GM21367 (cell line): ENCODE measurements around the gene SARS1.
A peak's percentile ranks its signal among the peaks of the same experiment; 100 is the strongest.

Experiments
- ATAC-seq: cut with Tn5 transposase; IDR thresholded peaks from one replicate; pipeline ENCODE4 v1.9.1; 2021; ENCODE audit not compliant: unreplicated experiment

Gene SARS1

GRCh38 chr1:109248797-109249629 lies 35.3 kb downstream of the SARS1 start, which contains the start of gene CELSR2:
Gene CELSR2, plus strand, starts transcription at chr1:109249539. Its CDS starts 541 bp downstream, at chr1:109250080.
- ATAC-seq, result peak; percentile 59

DNA sequence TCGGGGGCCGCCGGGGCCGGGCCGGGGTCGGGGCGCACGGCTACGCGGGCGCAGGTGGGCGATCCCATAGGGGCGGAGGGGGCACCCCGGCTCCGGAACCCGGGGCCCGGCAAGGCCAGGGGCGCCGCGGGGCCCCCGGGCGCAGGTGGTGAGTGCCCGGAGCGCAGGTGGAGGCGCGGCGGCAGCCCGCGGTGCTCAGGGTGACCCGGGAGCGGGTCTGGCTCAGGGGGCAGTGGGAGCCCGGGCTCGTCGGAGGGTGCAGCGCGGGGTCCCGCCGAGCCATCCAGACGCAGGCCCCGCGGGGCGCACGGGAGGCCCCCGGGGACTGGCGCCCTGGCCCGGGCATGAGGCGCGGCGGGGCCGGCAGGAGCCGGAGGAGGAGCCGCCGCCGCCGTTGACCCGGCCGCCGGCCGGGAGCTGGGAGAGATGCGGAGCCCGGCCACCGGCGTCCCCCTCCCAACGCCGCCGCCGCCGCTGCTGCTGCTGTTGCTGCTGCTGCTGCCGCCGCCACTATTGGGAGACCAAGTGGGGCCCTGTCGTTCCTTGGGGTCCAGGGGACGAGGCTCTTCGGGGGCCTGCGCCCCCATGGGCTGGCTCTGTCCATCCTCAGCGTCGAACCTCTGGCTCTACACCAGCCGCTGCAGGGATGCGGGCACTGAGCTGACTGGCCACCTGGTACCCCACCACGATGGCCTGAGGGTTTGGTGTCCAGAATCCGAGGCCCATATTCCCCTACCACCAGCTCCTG lies 36.1 kb downstream of the SARS1 start:
- ATAC-seq, result peak; percentile 30

DNA sequence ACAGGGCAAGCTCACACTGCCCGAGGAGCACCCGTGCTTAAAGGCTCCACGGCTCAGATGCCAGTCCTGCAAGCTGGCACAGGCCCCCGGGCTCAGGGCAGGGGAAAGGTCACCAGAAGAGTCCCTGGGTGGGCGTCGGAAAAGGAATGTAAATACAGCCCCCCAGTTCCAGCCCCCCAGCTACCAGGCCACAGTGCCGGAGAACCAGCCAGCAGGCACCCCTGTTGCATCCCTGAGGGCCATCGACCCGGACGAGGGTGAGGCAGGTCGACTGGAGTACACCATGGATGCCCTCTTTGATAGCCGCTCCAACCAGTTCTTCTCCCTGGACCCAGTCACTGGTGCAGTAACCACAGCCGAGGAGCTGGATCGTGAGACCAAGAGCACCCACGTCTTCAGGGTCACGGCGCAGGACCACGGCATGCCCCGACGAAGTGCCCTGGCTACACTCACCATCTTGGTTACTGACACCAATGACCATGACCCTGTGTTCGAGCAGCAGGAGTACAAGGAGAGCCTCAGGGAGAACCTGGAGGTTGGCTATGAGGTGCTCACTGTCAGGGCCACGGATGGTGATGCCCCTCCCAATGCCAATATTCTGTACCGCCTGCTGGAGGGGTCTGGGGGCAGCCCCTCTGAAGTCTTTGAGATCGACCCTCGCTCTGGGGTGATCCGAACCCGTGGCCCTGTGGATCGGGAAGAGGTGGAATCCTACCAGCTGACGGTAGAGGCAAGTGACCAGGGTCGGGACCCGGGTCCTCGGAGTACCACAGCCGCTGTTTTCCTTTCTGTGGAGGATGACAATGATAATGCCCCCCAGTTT lies 36.9 kb downstream of the SARS1 start:
- ATAC-seq, result no peak

GRCh38 chr1:109251277-109252166 lies 37.8 kb downstream of the SARS1 start:
- ATAC-seq, result no peak

DNA sequence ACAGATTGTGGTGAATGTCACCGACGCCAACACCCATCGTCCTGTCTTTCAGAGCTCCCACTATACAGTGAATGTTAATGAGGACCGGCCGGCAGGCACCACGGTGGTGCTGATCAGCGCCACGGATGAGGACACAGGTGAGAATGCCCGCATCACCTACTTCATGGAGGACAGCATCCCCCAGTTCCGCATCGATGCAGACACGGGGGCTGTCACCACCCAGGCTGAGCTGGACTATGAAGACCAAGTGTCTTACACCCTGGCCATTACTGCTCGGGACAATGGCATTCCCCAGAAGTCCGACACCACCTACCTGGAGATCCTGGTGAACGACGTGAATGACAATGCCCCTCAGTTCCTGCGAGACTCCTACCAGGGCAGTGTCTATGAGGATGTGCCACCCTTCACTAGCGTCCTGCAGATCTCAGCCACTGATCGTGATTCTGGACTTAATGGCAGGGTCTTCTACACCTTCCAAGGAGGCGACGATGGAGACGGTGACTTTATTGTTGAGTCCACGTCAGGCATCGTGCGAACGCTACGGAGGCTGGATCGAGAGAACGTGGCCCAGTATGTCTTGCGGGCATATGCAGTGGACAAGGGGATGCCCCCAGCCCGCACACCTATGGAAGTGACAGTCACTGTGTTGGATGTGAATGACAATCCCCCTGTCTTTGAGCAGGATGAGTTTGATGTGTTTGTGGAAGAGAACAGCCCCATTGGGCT lies 38.6 kb downstream of the SARS1 start:
- ATAC-seq, result no peak

DNA sequence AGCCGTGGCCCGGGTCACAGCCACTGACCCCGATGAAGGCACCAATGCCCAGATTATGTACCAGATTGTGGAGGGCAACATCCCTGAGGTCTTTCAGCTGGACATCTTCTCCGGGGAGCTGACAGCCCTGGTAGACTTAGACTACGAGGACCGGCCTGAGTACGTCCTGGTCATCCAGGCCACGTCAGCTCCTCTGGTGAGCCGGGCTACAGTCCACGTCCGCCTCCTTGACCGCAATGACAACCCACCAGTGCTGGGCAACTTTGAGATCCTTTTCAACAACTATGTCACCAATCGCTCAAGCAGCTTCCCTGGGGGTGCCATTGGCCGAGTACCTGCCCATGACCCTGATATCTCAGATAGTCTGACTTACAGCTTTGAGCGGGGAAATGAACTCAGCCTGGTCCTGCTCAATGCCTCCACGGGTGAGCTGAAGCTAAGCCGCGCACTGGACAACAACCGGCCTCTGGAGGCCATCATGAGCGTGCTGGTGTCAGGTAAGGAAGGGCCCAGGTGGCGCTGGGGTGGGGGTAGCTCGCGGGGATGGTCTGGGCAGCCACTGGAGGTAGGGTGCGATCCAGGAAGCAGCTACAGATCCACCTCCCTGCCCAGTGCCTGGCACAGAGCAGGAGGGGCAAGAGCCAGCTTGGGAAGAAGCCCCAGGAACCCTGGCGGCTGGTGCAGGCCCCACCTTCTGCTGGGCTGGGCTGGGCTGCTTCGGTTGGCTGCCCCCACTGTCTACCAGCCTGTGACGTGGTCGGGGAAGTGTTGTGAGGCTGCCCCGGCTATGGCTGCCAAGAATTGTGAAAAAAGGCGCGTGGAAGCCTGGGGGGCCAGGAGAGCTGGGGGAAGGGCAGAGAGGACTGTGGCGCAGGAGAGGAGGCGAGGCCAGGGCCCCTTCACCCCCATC lies 39.4 kb downstream of the SARS1 start:
- no peak for ATAC-seq

- no peak for ATAC-seq
These were observed 40.3 kb downstream of the SARS1 start for GRCh38 chr1:109253803-109254620.

- no peak for ATAC-seq
These were observed 40.9 kb downstream of the SARS1 start for GRCh38 chr1:109254621-109255096.

DNA sequence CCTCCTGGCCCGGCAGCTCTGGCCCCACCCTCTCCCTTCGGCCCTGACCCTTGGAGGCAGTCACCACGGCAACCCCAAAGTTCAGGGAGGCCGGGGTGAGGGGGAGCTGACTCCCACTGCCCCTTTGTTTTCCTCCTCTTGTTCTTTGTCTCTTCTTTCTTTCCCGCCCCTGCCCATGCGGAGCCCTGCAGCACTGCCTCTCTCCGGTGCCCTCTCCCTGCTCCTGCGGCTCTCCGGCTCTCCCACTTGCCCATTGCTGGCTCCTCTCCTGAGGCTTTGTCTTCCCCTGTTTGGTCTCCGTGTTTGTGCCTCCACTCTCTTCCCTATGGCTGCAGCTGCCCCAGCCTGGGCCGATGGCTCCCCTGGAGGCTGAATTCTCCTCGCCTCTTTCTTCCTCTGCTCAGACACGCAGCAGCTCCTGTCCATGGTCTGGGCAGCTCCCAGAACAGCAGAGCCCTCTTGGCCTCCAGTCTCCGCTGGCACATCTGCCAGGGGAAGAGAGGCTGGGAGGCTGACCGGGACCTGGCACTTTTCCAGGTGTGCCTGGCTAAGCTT lies 41.5 kb downstream of the SARS1 start:
- ATAC-seq, result no peak

- ATAC-seq, result no peak
These were observed 42.0 kb downstream of the SARS1 start for GRCh38 chr1:109255678-109256077.

DNA sequence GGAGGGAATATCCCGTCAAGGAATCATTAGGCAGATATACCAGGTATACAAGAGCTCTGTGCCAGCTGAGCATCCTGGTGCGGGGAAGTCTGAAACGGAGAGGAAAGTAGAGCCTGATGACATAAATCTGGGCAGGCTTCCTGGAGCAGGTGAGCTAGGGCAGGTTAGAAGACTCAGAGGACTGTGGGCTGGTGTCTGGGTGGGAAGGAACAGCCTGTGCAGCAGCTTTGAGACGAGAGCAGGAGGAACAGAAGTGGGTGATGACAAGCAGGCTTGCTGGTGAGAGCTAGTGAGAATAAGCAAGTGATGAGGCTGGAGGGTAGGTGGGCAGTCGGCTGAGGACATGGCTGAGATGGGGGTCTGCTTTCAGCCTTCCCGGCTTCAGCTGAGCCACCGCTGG lies 42.4 kb downstream of the SARS1 start:
- no peak for ATAC-seq

- ATAC-seq, result no peak
These were observed 43.4 kb downstream of the SARS1 start for GRCh38 chr1:109256971-109257681.

DNA sequence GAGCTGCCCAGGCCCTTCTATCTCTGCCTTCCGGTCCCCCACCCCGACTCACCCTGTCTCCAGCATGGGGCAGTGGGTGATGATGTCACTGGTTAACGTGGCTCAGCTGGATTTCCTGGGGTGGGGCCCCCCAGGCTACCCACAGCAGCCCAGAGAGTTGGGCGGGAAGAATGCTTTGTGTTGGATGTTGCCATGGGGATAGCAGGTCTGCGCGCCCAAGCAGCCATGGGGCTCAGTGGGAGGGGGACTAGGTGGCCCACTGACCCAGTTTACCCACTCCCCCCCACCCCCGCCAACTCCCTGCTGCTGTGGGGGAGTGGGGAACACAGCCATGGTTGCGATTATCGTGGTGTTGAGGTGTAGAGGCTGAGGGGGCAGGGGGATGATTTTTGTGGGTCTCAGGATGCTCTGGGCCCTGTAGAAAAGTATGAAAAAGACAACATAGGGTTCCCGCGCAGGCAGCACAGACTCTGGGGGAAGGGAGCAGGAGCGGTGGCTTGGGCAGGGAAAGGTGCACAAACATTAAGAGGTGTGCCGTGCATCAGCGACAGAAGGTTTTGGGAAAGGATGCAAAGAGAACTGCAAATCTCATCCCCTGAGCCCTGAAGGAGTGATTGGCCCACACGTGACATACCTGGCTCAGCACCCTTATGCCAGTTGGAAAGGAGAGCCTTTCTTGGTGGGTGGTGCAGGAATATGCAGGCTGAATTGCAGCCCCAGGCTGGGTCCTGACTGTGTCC lies 44.1 kb downstream of the SARS1 start:
- no peak for ATAC-seq

DNA sequence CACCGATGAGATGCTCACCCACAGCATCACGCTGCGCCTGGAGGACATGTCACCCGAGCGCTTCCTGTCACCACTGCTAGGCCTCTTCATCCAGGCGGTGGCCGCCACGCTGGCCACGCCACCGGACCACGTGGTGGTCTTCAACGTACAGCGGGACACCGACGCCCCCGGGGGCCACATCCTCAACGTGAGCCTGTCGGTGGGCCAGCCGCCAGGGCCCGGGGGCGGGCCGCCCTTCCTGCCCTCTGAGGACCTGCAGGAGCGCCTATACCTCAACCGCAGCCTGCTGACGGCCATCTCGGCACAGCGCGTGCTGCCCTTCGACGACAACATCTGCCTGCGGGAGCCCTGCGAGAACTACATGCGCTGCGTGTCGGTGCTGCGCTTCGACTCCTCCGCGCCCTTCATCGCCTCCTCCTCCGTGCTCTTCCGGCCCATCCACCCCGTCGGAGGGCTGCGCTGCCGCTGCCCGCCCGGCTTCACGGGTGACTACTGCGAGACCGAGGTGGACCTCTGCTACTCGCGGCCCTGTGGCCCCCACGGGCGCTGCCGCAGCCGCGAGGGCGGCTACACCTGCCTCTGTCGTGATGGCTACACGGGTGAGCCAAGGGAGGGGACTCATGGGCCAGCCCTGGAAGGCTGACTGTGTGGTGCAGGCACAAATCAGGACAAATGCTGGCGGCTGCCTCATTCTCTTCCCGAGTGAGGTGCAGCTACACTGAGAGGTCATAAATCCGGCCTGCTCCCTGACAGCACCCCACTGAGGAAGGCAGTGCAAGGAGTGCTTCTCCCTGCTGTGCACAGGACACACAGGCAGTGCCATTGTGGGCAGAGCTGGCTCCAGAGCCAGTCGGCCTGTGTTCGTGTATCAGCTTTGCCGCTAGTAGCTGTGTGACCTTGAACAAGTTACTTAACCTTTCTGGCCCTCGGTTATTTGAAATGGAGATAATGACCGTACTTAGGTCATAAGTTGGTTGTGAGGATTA lies 45.1 kb downstream of the SARS1 start:
- no peak for ATAC-seq
